ENCODE data around the gene ADM.

DNA sequence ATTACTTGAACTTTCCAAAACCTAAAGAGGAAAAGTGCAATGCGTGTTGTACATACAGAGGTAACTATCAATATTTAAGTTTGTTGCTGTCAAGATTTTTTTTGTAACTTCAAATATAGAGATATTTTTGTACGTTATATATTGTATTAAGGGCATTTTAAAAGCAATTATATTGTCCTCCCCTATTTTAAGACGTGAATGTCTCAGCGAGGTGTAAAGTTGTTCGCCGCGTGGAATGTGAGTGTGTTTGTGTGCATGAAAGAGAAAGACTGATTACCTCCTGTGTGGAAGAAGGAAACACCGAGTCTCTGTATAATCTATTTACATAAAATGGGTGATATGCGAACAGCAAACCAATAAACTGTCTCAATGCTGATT, 2.1 kb downstream of the ADM start:
- TF ChIP-seq, protein P1, sequence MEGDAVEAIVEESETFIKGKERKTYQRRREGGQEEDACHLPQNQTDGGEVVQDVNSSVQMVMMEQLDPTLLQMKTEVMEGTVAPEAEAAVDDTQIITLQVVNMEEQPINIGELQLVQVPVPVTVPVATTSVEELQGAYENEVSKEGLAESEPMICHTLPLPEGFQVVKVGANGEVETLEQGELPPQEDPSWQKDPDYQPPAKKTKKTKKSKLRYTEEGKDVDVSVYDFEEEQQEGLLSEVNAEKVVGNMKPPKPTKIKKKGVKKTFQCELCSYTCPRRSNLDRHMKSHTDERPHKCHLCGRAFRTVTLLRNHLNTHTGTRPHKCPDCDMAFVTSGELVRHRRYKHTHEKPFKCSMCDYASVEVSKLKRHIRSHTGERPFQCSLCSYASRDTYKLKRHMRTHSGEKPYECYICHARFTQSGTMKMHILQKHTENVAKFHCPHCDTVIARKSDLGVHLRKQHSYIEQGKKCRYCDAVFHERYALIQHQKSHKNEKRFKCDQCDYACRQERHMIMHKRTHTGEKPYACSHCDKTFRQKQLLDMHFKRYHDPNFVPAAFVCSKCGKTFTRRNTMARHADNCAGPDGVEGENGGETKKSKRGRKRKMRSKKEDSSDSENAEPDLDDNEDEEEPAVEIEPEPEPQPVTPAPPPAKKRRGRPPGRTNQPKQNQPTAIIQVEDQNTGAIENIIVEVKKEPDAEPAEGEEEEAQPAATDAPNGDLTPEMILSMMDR (IDR thresholded peaks at IDR 0.05) = no peak
- TF ChIP-seq POLR2A (IDR thresholded peaks at IDR 0.05; ENCODE audit: low read depth) = no peak
- no peak for TF ChIP-seq EP300 (IDR thresholded peaks at IDR 0.05)
- TF ChIP-seq POLR2AphosphoS5 (IDR thresholded peaks at IDR 0.05) = no peak
